ENCODE results near the gene UPP1. TPM values are rescaled to one million over a fixed set of nuclear protein-coding genes. Genes with fewer than 3 reads are reported as not detected.
"Not testable (repeated sequence)": the region's sequence is repeated elsewhere in the genome, so short reads cannot be mapped to it uniquely, and the experiment has no call there.

The UPP1 gene
- total RNA-seq, 2 experiments from 2014 or later: 115 to 121 TPM

- no peak for DNase-seq
- Mint-ChIP-seq H3K4me3 (no peak overlapping the region), H3K27ac (no peak overlapping the region), H3K27me3 (peaks cover 1% of the 10 kb centered on the region), H3K9me3 (peaks cover 1% of the 10 kb centered on the region), H3K36me3 (no peaks in the 10 kb centered on the region), H3K4me1 (ENCODE audit: low read depth) (peaks cover 8% of the 10 kb centered on the region)
- intact Hi-C loops (cut with micrococcal nuclease): no loop called here
- POLR2A ChIA-PET: no interaction called here
- CTCF ChIA-PET: interaction anchor here (2.9 kb wide), 1 partner anchor 13 kb away, joined by 8 read pairs; no protein-coding TSS in a partner anchor
Measured at GRCh38 chr7:48141521-48141920, 52.5 kb downstream of the UPP1 start.

- peaks cover 5% of the 10 kb centered on the region for H3K27me3 Mint-ChIP-seq
Measured at GRCh38 chr7:48144291-48144768, 55.3 kb downstream of the UPP1 start.

GRCh38 chr7:48147078-48147591, 58.1 kb downstream of the UPP1 start:
- Mint-ChIP-seq H3K36me3 (no peaks in the 10 kb centered on the region), H3K4me3 (no peak overlapping the region), H3K27ac (no peak overlapping the region), H3K27me3 (peaks cover 5% of the 10 kb centered on the region), H3K9me3 (no peaks in the 10 kb centered on the region), H3K4me1 (ENCODE audit: low read depth) (no peaks in the 10 kb centered on the region)
- intact Hi-C loops (cut with micrococcal nuclease): no loop called here
- CTCF ChIA-PET: interaction anchor here (1.0 kb wide), 1 partner anchor 201 kb away, joined by 3 read pairs; no protein-coding TSS in a partner anchor
- DNase-seq: no peak
- POLR2A ChIA-PET: no interaction called here

More at GRCh38 chr7:48144291-48144768, 55.3 kb downstream of the UPP1 start:
- Mint-ChIP-seq H3K4me3 (no peak overlapping the region), H3K9me3 (no peaks in the 10 kb centered on the region), H3K36me3 (no peaks in the 10 kb centered on the region), H3K27ac (no peak overlapping the region), H3K4me1 (ENCODE audit: low read depth) (peaks cover 8% of the 10 kb centered on the region)
- intact Hi-C loops (cut with micrococcal nuclease): no loop called here
- DNase-seq: no peak
- ChIA-PET POLR2A (interaction anchor here (0.6 kb wide), 1 partner anchor 205 kb away, joined by 3 read pairs; no protein-coding TSS in a partner anchor), CTCF (interaction anchor here (0.8 kb wide), 1 partner anchor 10 kb away, joined by 3 read pairs; no protein-coding TSS in a partner anchor)

- H3K4me3 Mint-ChIP-seq; POLR2A ChIA-PET; H3K27ac Mint-ChIP-seq; H3K27me3 Mint-ChIP-seq; CTCF ChIA-PET; intact Hi-C loops (cut with micrococcal nuclease); H3K36me3 Mint-ChIP-seq; H3K4me1 Mint-ChIP-seq (ENCODE audit: low read depth); DNase-seq; H3K9me3 Mint-ChIP-seq: not testable (repeated sequence)
Measured at GRCh38 chr7:48147690-48148089, 58.6 kb downstream of the UPP1 start.

GRCh38 chr7:48148311-48148710, 59.2 kb downstream of the UPP1 start:
- H3K36me3 Mint-ChIP-seq: no peaks in the 10 kb centered on the region
- H3K9me3 Mint-ChIP-seq: no peaks in the 10 kb centered on the region
- intact Hi-C loops (cut with micrococcal nuclease): no loop called here
- no peaks in the 10 kb centered on the region for H3K4me1 Mint-ChIP-seq (ENCODE audit: low read depth)
- no peak for DNase-seq
- no peak overlapping the region for H3K27ac Mint-ChIP-seq
- peaks cover 5% of the 10 kb centered on the region for H3K27me3 Mint-ChIP-seq
- POLR2A ChIA-PET: no interaction called here
- no peak overlapping the region for H3K4me3 Mint-ChIP-seq
- CTCF ChIA-PET: no interaction called here

GRCh38 chr7:48149058-48149457, 60.0 kb downstream of the UPP1 start:
- Mint-ChIP-seq H3K4me3 (no peak overlapping the region), H3K9me3 (no peaks in the 10 kb centered on the region)
- POLR2A ChIA-PET: no interaction called here

GRCh38 chr7:48150086-48150485, 61.0 kb downstream of the UPP1 start:
- Mint-ChIP-seq H3K36me3 (no peaks in the 10 kb centered on the region), H3K4me1 (ENCODE audit: low read depth) (no peaks in the 10 kb centered on the region), H3K9me3 (no peaks in the 10 kb centered on the region), H3K27ac (no peak overlapping the region), H3K27me3 (peaks cover 3% of the 10 kb centered on the region), H3K4me3 (no peak overlapping the region)
- ChIA-PET CTCF (no interaction called here), POLR2A (no interaction called here)
- intact Hi-C loops (cut with micrococcal nuclease): no loop called here
- no peak for DNase-seq

More at GRCh38 chr7:48149058-48149457, 60.0 kb downstream of the UPP1 start:
- H3K36me3 Mint-ChIP-seq: no peaks in the 10 kb centered on the region
- no peak overlapping the region for H3K27ac Mint-ChIP-seq
- intact Hi-C loops (cut with micrococcal nuclease): no loop called here
- no peak for DNase-seq
- H3K27me3 Mint-ChIP-seq: peaks cover 3% of the 10 kb centered on the region
- H3K4me1 Mint-ChIP-seq (ENCODE audit: low read depth): no peaks in the 10 kb centered on the region
- CTCF ChIA-PET: no interaction called here

GRCh38 chr7:48154792-48155413, 65.8 kb downstream of the UPP1 start:
- POLR2A ChIA-PET: no interaction called here
- Mint-ChIP-seq H3K27me3 (peaks cover 12% of the 10 kb centered on the region), H3K36me3 (no peaks in the 10 kb centered on the region), H3K4me1 (ENCODE audit: low read depth) (no peaks in the 10 kb centered on the region), H3K4me3 (no peak overlapping the region), H3K9me3 (no peaks in the 10 kb centered on the region), H3K27ac (no peak overlapping the region)
- intact Hi-C loops (cut with micrococcal nuclease): loop anchor here (1.0 kb wide), 1 partner anchor 210 kb away; no protein-coding TSS in a partner anchor
- CTCF ChIA-PET: interaction anchor here (0.7 to 2.8 kb wide), 14 partner anchors 10 to 218 kb away, joined by 3 to 55 read pairs (median 4); partner anchors contain the start of genes PKD1L1 and UPP1
- DNase-seq: peak; percentile 48

Other genes with a start within 250 kb of the UPP1 start
- under 1 TPM; 0.17 to 0.19 TPM for gene PKD1L1, start 140.8 kb upstream of the UPP1 start, total RNA-seq
- gene HUS1, start 109.7 kb upstream of the UPP1 start, total RNA-seq: 10 to 100 TPM; 38.6 to 38.9 TPM
- gene SUN3, start 60.2 kb upstream of the UPP1 start, total RNA-seq: not detected
- gene C7orf57, start 53.7 kb upstream of the UPP1 start, total RNA-seq: under 1 TPM; 0.71 to 0.90 TPM
- gene ABCA13, start 82.2 kb downstream of the UPP1 start, total RNA-seq: not detected